ENCODE measurements around the gene ASPSCR1.

ASPSCR1 gene

GRCh38 chr17:82054351-82055022 lies 77.1 kb downstream of the ASPSCR1 start:
- in situ Hi-C loops (cut with MboI; ENCODE audit: low sequenced_read_pairs), result no loop called here

- in situ Hi-C loops (cut with MboI; ENCODE audit: low sequenced_read_pairs), result no loop called here
Observed at GRCh38 chr17:82055023-82055964, 77.9 kb downstream of the ASPSCR1 start.

GRCh38 chr17:82055965-82056728 lies 78.7 kb downstream of the ASPSCR1 start:
- in situ Hi-C loops (cut with MboI; ENCODE audit: low sequenced_read_pairs), result no loop called here

- in situ Hi-C loops (cut with MboI; ENCODE audit: low sequenced_read_pairs), result no loop called here
Observed at GRCh38 chr17:82056729-82057621, 79.5 kb downstream of the ASPSCR1 start.

- in situ Hi-C loops (cut with MboI; ENCODE audit: low sequenced_read_pairs), result no loop called here
Observed at GRCh38 chr17:82058230-82058854, 80.9 kb downstream of the ASPSCR1 start.

- in situ Hi-C loops (cut with MboI; ENCODE audit: low sequenced_read_pairs), result no loop called here
Observed at GRCh38 chr17:82058855-82059249, 81.4 kb downstream of the ASPSCR1 start.

- in situ Hi-C loops (cut with MboI; ENCODE audit: low sequenced_read_pairs), result no loop called here
Observed at GRCh38 chr17:82059272-82060000, 82.0 kb downstream of the ASPSCR1 start.

GRCh38 chr17:82060001-82060380 lies 82.6 kb downstream of the ASPSCR1 start:
- in situ Hi-C loops (cut with MboI; ENCODE audit: low sequenced_read_pairs), result no loop called here

GRCh38 chr17:82060614-82061013 lies 83.2 kb downstream of the ASPSCR1 start:
- in situ Hi-C loops (cut with MboI; ENCODE audit: low sequenced_read_pairs), result no loop called here

- in situ Hi-C loops (cut with MboI; ENCODE audit: low sequenced_read_pairs), result no loop called here
Observed at GRCh38 chr17:82061047-82061925, 83.9 kb downstream of the ASPSCR1 start.

GRCh38 chr17:82062076-82062983 lies 84.9 kb downstream of the ASPSCR1 start:
- in situ Hi-C loops (cut with MboI; ENCODE audit: low sequenced_read_pairs), result no loop called here

- in situ Hi-C loops (cut with MboI; ENCODE audit: low sequenced_read_pairs), result no loop called here
Observed at GRCh38 chr17:82062984-82063368, 85.5 kb downstream of the ASPSCR1 start.

GRCh38 chr17:82063424-82064415 lies 86.3 kb downstream of the ASPSCR1 start:
- in situ Hi-C loops (cut with MboI; ENCODE audit: low sequenced_read_pairs), result no loop called here

GRCh38 chr17:82064433-82065192 lies 87.2 kb downstream of the ASPSCR1 start:
- in situ Hi-C loops (cut with MboI; ENCODE audit: low sequenced_read_pairs), result no loop called here

- in situ Hi-C loops (cut with MboI; ENCODE audit: low sequenced_read_pairs), result no loop called here
Observed at GRCh38 chr17:82065193-82065637, 87.8 kb downstream of the ASPSCR1 start.

Data from HL-60/S4 treated with phorbol 12-myristate 13-acetate at 8.2 ng/mL for 4 days and 3 days (cell line).